ENCODE measurements around the gene GRID2IP.
A peak's percentile ranks its signal among the peaks of the same experiment; 100 is the strongest.
"Not testable (repeated sequence)": the region's sequence is repeated elsewhere in the genome, so short reads cannot be mapped to it uniquely, and the experiment has no call there.

GRID2IP gene

GRCh38 chr7:6453734-6454133 is 97.5 kb downstream of the GRID2IP start:
- no peak for DNase-seq (ENCODE audit: low read depth in 1 of 2, low spot score in 1 of 2)

- DNase-seq (ENCODE audit: low read depth in 1 of 2, low spot score in 1 of 2) = no peak
These were observed 100.0 kb downstream of the GRID2IP start for GRCh38 chr7:6451224-6451705.

- not testable (repeated sequence) for DNase-seq (ENCODE audit: low read depth in 1 of 2, low spot score in 1 of 2)
These were observed 100.7 kb downstream of the GRID2IP start for GRCh38 chr7:6450591-6450990.

- not testable (repeated sequence) for DNase-seq (ENCODE audit: low read depth in 1 of 2, low spot score in 1 of 2)
These were observed 101.4 kb downstream of the GRID2IP start for GRCh38 chr7:6449884-6450283.

- no peak for DNase-seq (ENCODE audit: low read depth in 1 of 2, low spot score in 1 of 2)
These were observed 102.2 kb downstream of the GRID2IP start for GRCh38 chr7:6448943-6449543.

- peak; percentile 94 to 96 for DNase-seq (ENCODE audit: low read depth in 1 of 2, low spot score in 1 of 2)
These were observed 103.6 kb downstream of the GRID2IP start, which contains the start of gene DAGLB for GRCh38 chr7:6447581-6448199. DAGLB (minus strand) TSS chr7:6447954; CDS start chr7:6447842, 112 bp downstream.
